Fibroblast of peridontal ligament (primary cell): Measurements from ENCODE around the gene CCKAR.

Experiments
- DNase-seq: peaks from one replicate; pipeline ENCODE4 v3.0.0-alpha.2; 2010; ENCODE audit errors: extremely low read depth

The CCKAR gene

DNA sequence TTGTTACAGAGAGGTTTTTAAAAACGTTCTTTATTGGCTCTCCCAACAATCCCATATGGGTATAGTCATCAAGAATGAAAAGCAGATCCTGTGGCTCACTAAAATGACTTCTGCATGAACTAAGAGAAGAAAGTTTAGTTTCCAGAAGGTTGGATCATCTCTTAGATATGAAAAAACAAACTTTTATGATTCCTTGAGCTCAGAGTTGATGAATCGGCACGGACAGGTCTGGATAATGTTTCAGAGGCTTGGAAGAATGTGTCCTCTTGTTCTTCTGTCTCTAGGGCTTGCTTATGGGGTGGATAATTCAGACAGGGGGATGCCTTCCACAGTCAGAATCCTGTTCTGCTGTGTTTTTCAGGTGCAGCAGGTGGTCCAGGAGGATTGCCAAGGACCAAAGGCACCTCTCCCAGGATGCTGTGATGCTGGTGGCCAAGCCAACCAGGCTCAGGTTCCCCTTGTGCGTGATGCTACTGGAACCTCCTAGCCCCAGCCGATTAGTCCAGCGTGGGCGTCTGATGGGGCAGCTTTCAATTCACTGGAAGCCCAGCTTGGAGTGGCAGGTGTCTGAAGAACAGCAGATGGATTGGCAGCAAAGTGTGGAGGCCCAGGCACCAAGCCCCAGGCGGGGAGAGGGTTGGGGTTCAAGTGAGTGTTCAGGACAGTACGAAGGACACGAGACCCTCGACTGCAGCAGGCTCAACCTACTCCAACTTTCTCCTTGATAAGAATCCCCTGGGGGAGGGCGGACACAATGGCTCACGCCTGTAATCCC is 30.3 kb downstream of the CCKAR start:
- peak; percentile 84 for DNase-seq

- DNase-seq = peak; percentile 86
Observed at GRCh38 chr4:26459054-26459755, 31.1 kb downstream of the CCKAR start.

DNA sequence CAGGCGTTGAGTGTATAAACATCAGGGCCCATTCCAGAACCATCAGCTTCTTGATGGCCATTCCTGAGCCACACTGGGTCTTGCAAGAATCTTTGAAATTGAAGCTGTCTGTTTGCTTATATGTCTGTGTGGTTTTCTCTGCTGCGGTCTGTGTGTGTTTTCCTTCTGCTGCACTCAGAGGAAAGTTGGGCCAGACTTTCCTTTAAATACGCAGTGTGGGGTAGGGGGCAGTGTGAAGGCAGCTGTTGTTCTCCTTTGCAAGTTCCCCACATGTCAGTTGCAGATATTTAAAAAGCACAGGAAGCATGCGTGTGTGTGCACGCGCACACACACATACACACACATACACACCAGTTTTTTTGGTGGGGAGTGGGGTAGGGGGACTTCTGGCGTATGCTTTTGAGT is 32.1 kb downstream of the CCKAR start:
- peak; percentile 94 for DNase-seq

- DNase-seq = no peak
Observed at GRCh38 chr4:26457412-26457811, 32.9 kb downstream of the CCKAR start.

DNA sequence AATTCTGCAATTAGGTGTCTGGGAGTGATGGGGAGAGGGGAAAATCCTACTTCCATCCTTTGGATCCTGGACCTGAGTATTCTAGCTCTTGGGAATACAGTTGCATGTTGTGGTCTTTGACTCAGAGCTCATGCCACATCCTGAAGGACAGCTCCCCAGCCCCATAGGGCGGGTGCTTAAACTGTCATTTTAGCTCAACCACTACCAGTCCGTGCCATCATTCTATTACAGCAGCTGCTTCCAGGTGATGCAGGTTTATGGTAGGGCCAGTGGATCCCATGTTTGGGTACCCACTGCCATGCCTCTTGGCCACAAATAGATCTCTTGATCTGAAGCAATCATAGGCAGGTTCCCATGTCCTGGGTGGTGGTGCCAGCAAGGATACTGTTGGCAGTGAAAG is 34.7 kb downstream of the CCKAR start:
- no peak for DNase-seq

GRCh38 chr4:26454961-26455360 is 35.3 kb downstream of the CCKAR start:
- DNase-seq = no peak

GRCh38 chr4:26452565-26453531 is 37.4 kb downstream of the CCKAR start:
- no peak for DNase-seq

DNA sequence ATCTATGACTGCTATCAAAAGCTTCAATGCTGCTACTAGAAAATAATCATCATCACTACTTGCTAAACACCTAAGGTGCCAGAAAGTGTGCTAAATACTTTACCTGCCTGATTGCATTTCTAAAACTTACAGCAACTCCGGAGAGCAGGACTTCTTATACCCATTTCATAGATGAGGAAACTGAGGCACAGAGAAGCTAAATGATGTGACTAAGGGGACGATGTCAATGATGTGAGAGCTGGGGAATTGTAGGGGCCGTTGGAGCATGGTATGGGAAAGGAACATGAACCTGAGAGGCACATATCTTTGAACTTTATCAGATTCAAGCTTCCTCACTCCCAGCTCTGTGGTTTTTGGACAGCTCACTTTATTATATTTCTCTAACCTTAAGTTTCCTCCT is 38.7 kb downstream of the CCKAR start:
- DNase-seq = no peak

- no peak for DNase-seq
Observed at GRCh38 chr4:26450418-26450817, 39.9 kb downstream of the CCKAR start.

GRCh38 chr4:26447378-26447777 is 42.9 kb downstream of the CCKAR start:
- no peak for DNase-seq

- DNase-seq = no peak
Observed at GRCh38 chr4:26441771-26442170, 48.5 kb downstream of the CCKAR start.

DNA sequence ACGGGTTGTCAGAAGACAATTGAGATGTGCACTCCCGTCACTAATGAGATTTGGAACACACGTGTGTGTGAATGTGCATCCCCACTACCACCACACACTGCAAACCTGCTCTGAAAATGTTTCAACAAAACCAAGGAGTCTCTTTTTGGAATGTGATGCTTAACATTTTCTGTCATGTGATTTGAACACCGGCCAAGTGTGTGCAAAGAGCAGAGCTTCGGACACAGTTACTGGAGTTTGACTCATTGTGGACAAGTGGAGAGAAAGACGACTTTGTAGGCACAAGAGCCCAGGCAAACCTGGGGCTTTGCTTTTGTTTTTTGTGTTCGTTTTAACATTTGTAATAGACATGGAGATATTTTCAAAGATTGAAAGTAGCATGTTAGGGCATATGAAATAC is 49.2 kb downstream of the CCKAR start:
- peak; percentile 37 for DNase-seq

- peak; percentile 86 for DNase-seq
Observed at GRCh38 chr4:26434030-26434639, 56.1 kb downstream of the CCKAR start.

- DNase-seq = no peak
Observed at GRCh38 chr4:26433556-26433955, 56.7 kb downstream of the CCKAR start.

- peak; percentile 53 for DNase-seq
Observed at GRCh38 chr4:26432419-26432818, 57.9 kb downstream of the CCKAR start.

DNA sequence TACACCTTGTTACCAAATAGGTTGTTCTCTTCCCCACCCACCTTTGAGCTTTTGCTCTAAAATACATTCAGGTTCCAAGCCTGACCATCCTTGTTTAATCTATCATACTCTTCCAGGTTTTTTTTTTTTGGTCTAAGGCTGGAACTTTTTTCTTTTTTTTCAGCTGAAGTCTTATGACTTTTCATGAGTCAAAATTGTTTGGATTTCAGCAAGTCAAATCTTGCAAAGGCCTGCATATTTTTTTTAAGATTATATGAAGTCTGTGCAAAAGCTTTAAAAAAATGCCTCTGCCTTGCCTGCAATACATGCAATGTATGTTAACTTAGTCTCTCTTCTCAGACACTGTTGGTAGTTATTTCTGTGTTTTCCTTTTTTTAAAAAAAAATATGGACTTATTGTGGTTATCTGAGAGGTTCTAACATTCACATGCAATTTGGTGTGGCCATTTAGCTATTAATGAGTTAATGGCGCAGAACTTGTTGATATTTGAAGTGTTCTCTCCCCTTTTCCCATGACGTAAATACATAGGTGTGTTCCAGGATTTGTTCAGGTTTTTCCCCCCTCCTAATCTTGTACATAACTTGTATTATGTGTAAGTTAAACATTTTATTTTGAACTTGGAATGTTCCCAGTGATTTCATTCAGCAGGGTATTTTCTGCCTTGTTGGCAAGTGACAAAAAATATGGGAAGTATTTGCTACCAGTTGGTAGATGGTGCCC is 58.7 kb downstream of the CCKAR start:
- DNase-seq = peak; percentile 76
